GM12878 (cell line): ENCODE data around the gene TKTL1.

ENCODE experiments used
- BACH1 ChIP-seq: fragments of 450-650 bp; IDR thresholded peaks from 2 replicates; pipeline ENCODE4 v1.6.1; 2017; ENCODE audit warnings: mild to moderate bottlenecking, borderline replicate concordance
- CEBPB ChIP-seq, 2 experiments: fragments of 150-350 bp in 1 of 2; IDR thresholded peaks; 2 replicates each; pipeline ENCODE4 v1.6.1; 2012 to 2014; ENCODE audit warnings: low read depth in 2 of 2, low read length in 2 of 2, borderline replicate concordance in 1 of 2, inconsistent platforms in 1 of 2
- CEBPZ ChIP-seq: fragments of 150-350 bp; IDR thresholded peaks from 2 replicates; pipeline ENCODE4 v1.6.1; 2016; ENCODE audit warnings: low read depth, low read length
- CREM ChIP-seq: IDR thresholded peaks from 2 replicates; pipeline ENCODE4 v1.6.1; 2014; ENCODE audit warnings: antibody characterized with exemption, low read depth
- CTCF ChIP-seq, 3 experiments: IDR thresholded peaks in 2 of 3; conservative IDR thresholded peaks in 1 of 3; 2 replicates each; pipeline ENCODE4 v1.5.1; 2011; ENCODE audit warnings: low read depth in 3 of 3, low read length in 3 of 3, mild to moderate bottlenecking in 3 of 3, control low read depth in 2 of 3, moderate library complexity in 2 of 3, inconsistent platforms in 1 of 3, mixed read lengths in 1 of 3; ENCODE audit not compliant: control insufficient read depth in 2 of 3, insufficient read depth in 1 of 3; ENCODE audit errors: extremely low read depth in 1 of 3
- E2F4 ChIP-seq: IDR thresholded peaks from 2 replicates; pipeline ENCODE4 v1.6.1; 2012; ENCODE audit warnings: low read depth, low read length, improper control_type of control experiment
- EP300 ChIP-seq, 2 experiments: fragments of 150-350 bp in 1 of 2; IDR thresholded peaks; 2 replicates each; pipeline ENCODE4 v1.6.1; 2011 to 2012; ENCODE audit warnings: low read depth in 2 of 2, low read length in 2 of 2, borderline replicate concordance in 1 of 2, improper control_type of control experiment in 1 of 2, inconsistent platforms in 1 of 2; ENCODE audit not compliant: control insufficient read depth in 1 of 2
- FOXM1 ChIP-seq: IDR thresholded peaks from 2 replicates; pipeline ENCODE4 v1.6.1; 2012; ENCODE audit warnings: low read depth, mild to moderate bottlenecking, inconsistent platforms, low read length, moderate library complexity
- PRDM15 ChIP-seq: fragments of 450-650 bp; formaldehyde crosslinking; IDR thresholded peaks from 2 replicates; pipeline ENCODE4 v1.4.0; 2020; ENCODE audit warnings: mild to moderate bottlenecking, moderate library complexity
- RBBP5 ChIP-seq: fragments of 200-600 bp; sonication (generic); conservative IDR thresholded peaks from 2 replicates; pipeline ENCODE4 v1.6.1; 2016
- SP1 ChIP-seq: IDR thresholded peaks from one replicate; pipeline ENCODE4 v1.6.1; 2011; ENCODE audit warnings: low read depth, low read length

GRCh38 chrX:154315416-154315815 is 19.8 kb downstream of the TKTL1 start:
- TF ChIP-seq CEBPB (IDR thresholded peaks at IDR 0.05; ENCODE audit: borderline replicate concordance in 1 of 2, low read depth in 2 of 2, low read length in 2 of 2), result no peak
- no peak for TF ChIP-seq CTCF (IDR thresholded peaks at IDR 0.05 in 2 of 3, conservative IDR thresholded peaks at IDR 0.05 in 1 of 3; ENCODE audit: control insufficient read depth in 2 of 3, extremely low read depth in 1 of 3, insufficient read depth in 1 of 3, low read depth in 3 of 3, low read length in 3 of 3)
- TF ChIP-seq SP1, result no peak
- TF ChIP-seq RBBP5, result no peak
- no peak for TF ChIP-seq CREM
- TF ChIP-seq E2F4, result no peak
- no peak for TF ChIP-seq CEBPZ
- TF ChIP-seq FOXM1, result no peak
- no peak for TF ChIP-seq PRDM15 (CRISPR knock-in tag)
- TF ChIP-seq BACH1, result no peak
- no peak for TF ChIP-seq EP300 (IDR thresholded peaks at IDR 0.05; ENCODE audit: borderline replicate concordance in 1 of 2, control insufficient read depth in 1 of 2, low read depth in 2 of 2, low read length in 2 of 2)
